COLO829 (cell line): ENCODE results near the gene DGKI.

Experiments
- DNase-seq: peaks from one replicate; pipeline ENCODE4 v3.0.0; 2012; ENCODE audit warnings: low spot score

Gene DGKI

GRCh38 chr7:137871170-137871915 lies 24.6 kb upstream of the DGKI start:
- no peak for DNase-seq

GRCh38 chr7:137870684-137871083 lies 23.9 kb upstream of the DGKI start:
- DNase-seq: no peak

- DNase-seq: no peak
Measured at GRCh38 chr7:137870078-137870477, 23.3 kb upstream of the DGKI start.

- no peak for DNase-seq
Measured at GRCh38 chr7:137869260-137869659, 22.5 kb upstream of the DGKI start.

GRCh38 chr7:137867289-137867688 lies 20.5 kb upstream of the DGKI start:
- no peak for DNase-seq

- no peak for DNase-seq
Measured at GRCh38 chr7:137865764-137866163, 19.0 kb upstream of the DGKI start.

- no peak for DNase-seq
Measured at GRCh38 chr7:137862964-137863363, 16.2 kb upstream of the DGKI start.

GRCh38 chr7:137862358-137862757 lies 15.6 kb upstream of the DGKI start:
- DNase-seq: no peak

GRCh38 chr7:137860542-137860941 lies 13.8 kb upstream of the DGKI start:
- no peak for DNase-seq

- no peak for DNase-seq
Measured at GRCh38 chr7:137853053-137853452, 6.3 kb upstream of the DGKI start.

- no peak for DNase-seq
Measured at GRCh38 chr7:137852108-137852507, 5.3 kb upstream of the DGKI start.

GRCh38 chr7:137850972-137851945 lies 4.5 kb upstream of the DGKI start:
- no peak for DNase-seq

- DNase-seq: no peak
Measured at GRCh38 chr7:137850571-137850970, 3.8 kb upstream of the DGKI start.

- DNase-seq: no peak
Measured at GRCh38 chr7:137848095-137848494, 1.3 kb upstream of the DGKI start.

- no peak for DNase-seq
Measured at GRCh38 chr7:137847568-137848050, 835 bp upstream of the DGKI start.

GRCh38 chr7:137846549-137846826 lies 286 bp downstream of the DGKI start:
- no peak for DNase-seq

- DNase-seq: no peak
Measured at GRCh38 chr7:137844677-137845425, 1.9 kb downstream of the DGKI start.

GRCh38 chr7:137839903-137840779 lies 6.6 kb downstream of the DGKI start:
- no peak for DNase-seq

- DNase-seq: no peak
Measured at GRCh38 chr7:137838706-137839315, 8.0 kb downstream of the DGKI start.

GRCh38 chr7:137836541-137836940 lies 10.2 kb downstream of the DGKI start:
- no peak for DNase-seq

- no peak for DNase-seq
Measured at GRCh38 chr7:137836113-137836509, 10.7 kb downstream of the DGKI start.
